SK-N-SH treated with all-trans-retinoic acid at 6 μM for 48 hours (cell line): ENCODE measurements around the gene PTPRD.

ENCODE experiments used
- ATAC-seq: fragments of 200-7000 bp; cut with Tn5 transposase; 3 replicates; pipeline ENCODE4 v1.9.1; 2020; ENCODE audit warnings: mild to moderate bottlenecking, moderate library complexity
- ARNTL ChIP-seq: fragments of 450-650 bp; formaldehyde crosslinking; IDR thresholded peaks from 2 replicates; pipeline ENCODE4 v1.5.0; 2020; ENCODE audit warnings: low read depth, mild to moderate bottlenecking, moderate library complexity, borderline replicate concordance
- BACH2 ChIP-seq: fragments of 250-450 bp; sonication (Bioruptor Pico); IDR thresholded peaks from 2 replicates; pipeline ENCODE4 v1.9.0; 2021; ENCODE audit warnings: mild to moderate bottlenecking, borderline replicate concordance
- CSDC2 ChIP-seq: fragments of 250-450 bp; sonication (Bioruptor Pico); IDR thresholded peaks from 2 replicates; pipeline ENCODE4 v1.5.0; 2020; ENCODE audit warnings: mild to moderate bottlenecking, moderate library complexity
- ESRRG ChIP-seq: fragments of 250-450 bp; sonication (Bioruptor Pico); IDR thresholded peaks from 2 replicates; pipeline ENCODE4 v1.6.1; 2021; ENCODE audit warnings: mild to moderate bottlenecking
- ISL1 ChIP-seq: fragments of 250-450 bp; sonication (Bioruptor Pico); IDR thresholded peaks from 2 replicates; pipeline ENCODE4 v2.1.2; 2022; ENCODE audit warnings: mild to moderate bottlenecking, moderate library complexity
- OSR1 ChIP-seq: fragments of 250-450 bp; sonication (Bioruptor Pico); IDR thresholded peaks from 2 replicates; pipeline ENCODE4 v1.8.0; 2022; ENCODE audit warnings: moderate library complexity, mild to moderate bottlenecking, inconsistent platforms
- PPARA ChIP-seq: fragments of 250-450 bp; sonication (Bioruptor Pico); IDR thresholded peaks from 2 replicates; pipeline ENCODE4 v1.5.0; 2020; ENCODE audit warnings: mild to moderate bottlenecking, borderline replicate concordance
- RARB ChIP-seq: fragments of 250-450 bp; sonication (Bioruptor Pico); IDR thresholded peaks from 2 replicates; pipeline ENCODE4 v1.8.0; 2021; ENCODE audit warnings: mild to moderate bottlenecking, moderate library complexity
- SNAI2 ChIP-seq: fragments of 250-450 bp; sonication (Bioruptor Pico); IDR thresholded peaks from 2 replicates; pipeline ENCODE4 v1.5.0; 2020; ENCODE audit warnings: mild to moderate bottlenecking, moderate library complexity
- TCF4 ChIP-seq: fragments of 250-450 bp; sonication (Bioruptor Pico); IDR thresholded peaks from 2 replicates; pipeline ENCODE4 v1.8.0; 2021; ENCODE audit warnings: mild to moderate bottlenecking, moderate library complexity, borderline replicate concordance
- TOX ChIP-seq: fragments of 250-450 bp; sonication (Bioruptor Pico); IDR thresholded peaks from 2 replicates; pipeline ENCODE4 v1.8.0; 2021; ENCODE audit warnings: mild to moderate bottlenecking, moderate library complexity, borderline replicate concordance
- ZC3H10 ChIP-seq: fragments of 250-450 bp; sonication (Bioruptor Pico); IDR thresholded peaks from 2 replicates; pipeline ENCODE4 v1.5.1; 2021; ENCODE audit warnings: mild to moderate bottlenecking, moderate library complexity
- ZFP3 ChIP-seq: fragments of 250-450 bp; sonication (Bioruptor Pico); IDR thresholded peaks from 2 replicates; pipeline ENCODE4 v1.5.0; 2020; ENCODE audit warnings: mild to moderate bottlenecking, moderate library complexity
- ZFP30 ChIP-seq: fragments of 450-650 bp; formaldehyde crosslinking; IDR thresholded peaks from 2 replicates; pipeline ENCODE4 v1.5.0; 2022; ENCODE audit warnings: mild to moderate bottlenecking, moderate library complexity
- ZNF70 ChIP-seq: fragments of 450-650 bp; formaldehyde crosslinking; IDR thresholded peaks from 2 replicates; pipeline ENCODE4 v1.5.0; 2020; ENCODE audit warnings: mild to moderate bottlenecking, moderate library complexity
- ZNF8 ChIP-seq: fragments of 450-650 bp; formaldehyde crosslinking; IDR thresholded peaks from 2 replicates; pipeline ENCODE4 v1.5.0; 2020; ENCODE audit warnings: mild to moderate bottlenecking, moderate library complexity
- TF ChIP-seq, protein P1 (sequence below): fragments of 250-450 bp; sonication (Bioruptor Pico); IDR thresholded peaks from 2 replicates; pipeline ENCODE4 v1.5.1; 2020; ENCODE audit warnings: low read depth, mild to moderate bottlenecking, moderate library complexity
- TF ChIP-seq, protein P2 (sequence below): fragments of 250-450 bp; sonication (Bioruptor Pico); IDR thresholded peaks from 2 replicates; pipeline ENCODE4 v1.8.0; 2021; ENCODE audit warnings: low read depth, mild to moderate bottlenecking, moderate library complexity, borderline replicate concordance
- TF ChIP-seq, protein P3 (sequence below): fragments of 250-450 bp; sonication (Bioruptor Pico); IDR thresholded peaks from 2 replicates; pipeline ENCODE4 v1.5.0; 2020; ENCODE audit warnings: mild to moderate bottlenecking, moderate library complexity
- TF ChIP-seq, protein P4 (sequence below): fragments of 250-450 bp; sonication (Bioruptor Pico); IDR thresholded peaks from 2 replicates; pipeline ENCODE4 v1.5.1; 2021; ENCODE audit warnings: mild to moderate bottlenecking, moderate library complexity
- TF ChIP-seq, protein P5 (sequence below): fragments of 250-450 bp; sonication (Bioruptor Pico); IDR thresholded peaks from 2 replicates; pipeline ENCODE4 v1.8.0; 2020; ENCODE audit warnings: mild to moderate bottlenecking, moderate library complexity, borderline replicate concordance

PTPRD gene

DNA sequence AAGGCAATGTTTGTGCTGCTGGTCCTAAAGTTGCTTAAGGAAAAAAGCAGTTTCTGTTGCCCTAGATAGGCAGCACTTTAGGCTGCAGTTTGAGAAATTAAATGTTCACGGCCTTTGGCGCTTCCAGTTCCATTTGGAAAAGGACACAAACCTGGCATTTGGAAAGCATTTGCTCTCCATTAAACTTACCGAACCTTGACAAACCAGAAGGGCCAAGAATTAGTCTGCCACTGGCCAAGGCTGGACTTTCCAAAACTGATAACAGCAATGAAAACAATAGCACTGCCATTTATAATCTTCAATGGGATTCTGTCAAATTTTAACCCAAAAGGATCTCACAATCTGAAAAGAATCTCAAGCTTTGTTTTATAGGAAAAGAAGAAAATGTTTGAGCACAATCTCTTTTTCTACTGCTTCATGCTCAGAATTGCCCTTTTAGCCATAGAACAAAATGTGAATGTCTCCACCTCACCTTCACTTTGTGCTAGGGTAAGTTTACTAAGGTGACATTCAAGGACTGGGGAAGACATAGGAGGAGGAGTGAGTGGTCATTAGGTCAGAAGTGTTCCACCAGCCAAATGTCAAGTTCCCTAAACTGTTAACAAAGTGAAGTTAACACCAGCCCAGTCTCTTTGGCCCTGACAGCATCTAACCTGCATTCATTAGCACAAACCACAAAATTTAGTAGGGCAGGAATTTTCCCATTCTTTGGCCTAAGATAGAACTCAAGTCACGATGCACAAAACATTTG is 2229.8 kb downstream of the PTPRD start:
- TF ChIP-seq ARNTL (CRISPR knock-in tag) (no peak), BACH2 (CRISPR knock-in tag) (no peak), ZNF8 (CRISPR knock-in tag) (no peak), ZC3H10 (CRISPR knock-in tag) (no peak), CSDC2 (CRISPR knock-in tag) (no peak)
- TF ChIP-seq, protein P1, sequence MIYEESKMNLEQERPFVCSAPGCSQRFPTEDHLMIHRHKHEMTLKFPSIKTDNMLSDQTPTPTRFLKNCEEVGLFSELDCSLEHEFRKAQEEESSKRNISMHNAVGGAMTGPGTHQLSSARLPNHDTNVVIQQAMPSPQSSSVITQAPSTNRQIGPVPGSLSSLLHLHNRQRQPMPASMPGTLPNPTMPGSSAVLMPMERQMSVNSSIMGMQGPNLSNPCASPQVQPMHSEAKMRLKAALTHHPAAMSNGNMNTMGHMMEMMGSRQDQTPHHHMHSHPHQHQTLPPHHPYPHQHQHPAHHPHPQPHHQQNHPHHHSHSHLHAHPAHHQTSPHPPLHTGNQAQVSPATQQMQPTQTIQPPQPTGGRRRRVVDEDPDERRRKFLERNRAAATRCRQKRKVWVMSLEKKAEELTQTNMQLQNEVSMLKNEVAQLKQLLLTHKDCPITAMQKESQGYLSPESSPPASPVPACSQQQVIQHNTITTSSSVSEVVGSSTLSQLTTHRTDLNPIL: no peak
- TF ChIP-seq, protein P2, sequence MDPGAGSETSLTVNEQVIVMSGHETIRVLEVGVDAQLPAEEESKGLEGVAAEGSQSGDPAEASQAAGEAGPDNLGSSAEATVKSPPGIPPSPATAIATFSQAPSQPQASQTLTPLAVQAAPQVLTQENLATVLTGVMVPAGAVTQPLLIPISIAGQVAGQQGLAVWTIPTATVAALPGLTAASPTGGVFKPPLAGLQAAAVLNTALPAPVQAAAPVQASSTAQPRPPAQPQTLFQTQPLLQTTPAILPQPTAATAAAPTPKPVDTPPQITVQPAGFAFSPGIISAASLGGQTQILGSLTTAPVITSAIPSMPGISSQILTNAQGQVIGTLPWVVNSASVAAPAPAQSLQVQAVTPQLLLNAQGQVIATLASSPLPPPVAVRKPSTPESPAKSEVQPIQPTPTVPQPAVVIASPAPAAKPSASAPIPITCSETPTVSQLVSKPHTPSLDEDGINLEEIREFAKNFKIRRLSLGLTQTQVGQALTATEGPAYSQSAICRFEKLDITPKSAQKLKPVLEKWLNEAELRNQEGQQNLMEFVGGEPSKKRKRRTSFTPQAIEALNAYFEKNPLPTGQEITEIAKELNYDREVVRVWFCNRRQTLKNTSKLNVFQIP (CRISPR knock-in tag): no peak
- ATAC-seq: no peak

DNA sequence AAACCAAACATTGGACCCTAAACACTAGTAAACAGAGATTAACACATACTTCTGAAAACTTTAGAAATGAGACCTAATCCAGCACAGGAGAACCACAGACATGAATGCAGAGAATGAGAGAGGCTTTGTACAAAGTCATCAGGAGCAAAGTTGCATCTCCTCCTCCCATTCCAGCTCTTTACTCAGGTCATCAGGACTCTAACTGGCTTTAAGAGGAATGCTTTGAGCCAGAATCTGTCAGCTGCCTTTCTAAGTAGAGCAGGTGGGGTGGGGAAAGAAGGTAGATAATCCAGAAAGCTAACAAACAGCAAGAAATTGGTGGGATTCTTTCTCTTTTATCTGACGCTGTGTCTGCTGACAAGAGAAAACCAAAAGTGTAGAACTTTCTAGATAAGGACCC is 2230.5 kb downstream of the PTPRD start:
- ATAC-seq: no peak
- TF ChIP-seq ZFP30 (CRISPR knock-in tag) (no peak), TCF4 (CRISPR knock-in tag) (no peak), ZFP3 (no peak), TOX (CRISPR knock-in tag) (no peak), BACH2 (CRISPR knock-in tag) (no peak), ZNF70 (CRISPR knock-in tag) (no peak), SNAI2 (CRISPR knock-in tag) (no peak), CSDC2 (CRISPR knock-in tag) (no peak), ESRRG (CRISPR knock-in tag) (no peak), ZNF8 (CRISPR knock-in tag) (no peak), OSR1 (CRISPR knock-in tag) (no peak), ZC3H10 (CRISPR knock-in tag) (no peak), ISL1 (CRISPR knock-in tag) (no peak), RARB (CRISPR knock-in tag) (no peak), ARNTL (CRISPR knock-in tag) (no peak)
- TF ChIP-seq, protein P1: no peak
- TF ChIP-seq, protein P3, sequence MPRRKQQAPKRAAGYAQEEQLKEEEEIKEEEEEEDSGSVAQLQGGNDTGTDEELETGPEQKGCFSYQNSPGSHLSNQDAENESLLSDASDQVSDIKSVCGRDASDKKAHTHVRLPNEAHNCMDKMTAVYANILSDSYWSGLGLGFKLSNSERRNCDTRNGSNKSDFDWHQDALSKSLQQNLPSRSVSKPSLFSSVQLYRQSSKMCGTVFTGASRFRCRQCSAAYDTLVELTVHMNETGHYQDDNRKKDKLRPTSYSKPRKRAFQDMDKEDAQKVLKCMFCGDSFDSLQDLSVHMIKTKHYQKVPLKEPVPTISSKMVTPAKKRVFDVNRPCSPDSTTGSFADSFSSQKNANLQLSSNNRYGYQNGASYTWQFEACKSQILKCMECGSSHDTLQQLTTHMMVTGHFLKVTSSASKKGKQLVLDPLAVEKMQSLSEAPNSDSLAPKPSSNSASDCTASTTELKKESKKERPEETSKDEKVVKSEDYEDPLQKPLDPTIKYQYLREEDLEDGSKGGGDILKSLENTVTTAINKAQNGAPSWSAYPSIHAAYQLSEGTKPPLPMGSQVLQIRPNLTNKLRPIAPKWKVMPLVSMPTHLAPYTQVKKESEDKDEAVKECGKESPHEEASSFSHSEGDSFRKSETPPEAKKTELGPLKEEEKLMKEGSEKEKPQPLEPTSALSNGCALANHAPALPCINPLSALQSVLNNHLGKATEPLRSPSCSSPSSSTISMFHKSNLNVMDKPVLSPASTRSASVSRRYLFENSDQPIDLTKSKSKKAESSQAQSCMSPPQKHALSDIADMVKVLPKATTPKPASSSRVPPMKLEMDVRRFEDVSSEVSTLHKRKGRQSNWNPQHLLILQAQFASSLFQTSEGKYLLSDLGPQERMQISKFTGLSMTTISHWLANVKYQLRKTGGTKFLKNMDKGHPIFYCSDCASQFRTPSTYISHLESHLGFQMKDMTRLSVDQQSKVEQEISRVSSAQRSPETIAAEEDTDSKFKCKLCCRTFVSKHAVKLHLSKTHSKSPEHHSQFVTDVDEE (CRISPR knock-in tag): no peak
- TF ChIP-seq, all 23 proteins: peak for 0

DNA sequence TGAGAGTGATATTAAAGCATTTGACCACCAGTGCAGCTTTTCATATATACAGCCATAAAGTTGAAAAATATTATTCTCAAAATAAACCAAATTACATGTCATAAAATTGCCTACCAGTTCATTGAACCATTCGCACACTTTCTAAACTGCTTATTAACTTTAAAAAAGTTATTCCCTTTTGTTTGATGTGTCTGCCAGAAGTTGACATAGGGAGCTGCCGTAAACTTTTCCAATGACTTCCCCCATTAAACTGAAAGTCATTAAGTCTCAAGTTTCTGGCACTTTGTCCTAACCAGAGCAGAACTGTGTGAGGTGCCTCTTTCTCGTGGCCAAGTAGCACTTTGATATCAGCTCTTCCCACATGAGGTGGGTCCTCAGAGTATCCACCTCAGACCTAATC is 2231.2 kb downstream of the PTPRD start:
- ATAC-seq: no peak
- TF ChIP-seq ESRRG (CRISPR knock-in tag) (no peak), ZC3H10 (CRISPR knock-in tag) (no peak), ZFP3 (no peak), SNAI2 (CRISPR knock-in tag) (no peak), PPARA (no peak), OSR1 (CRISPR knock-in tag) (no peak), ARNTL (CRISPR knock-in tag) (no peak), RARB (CRISPR knock-in tag) (no peak)
- TF ChIP-seq, protein P4, sequence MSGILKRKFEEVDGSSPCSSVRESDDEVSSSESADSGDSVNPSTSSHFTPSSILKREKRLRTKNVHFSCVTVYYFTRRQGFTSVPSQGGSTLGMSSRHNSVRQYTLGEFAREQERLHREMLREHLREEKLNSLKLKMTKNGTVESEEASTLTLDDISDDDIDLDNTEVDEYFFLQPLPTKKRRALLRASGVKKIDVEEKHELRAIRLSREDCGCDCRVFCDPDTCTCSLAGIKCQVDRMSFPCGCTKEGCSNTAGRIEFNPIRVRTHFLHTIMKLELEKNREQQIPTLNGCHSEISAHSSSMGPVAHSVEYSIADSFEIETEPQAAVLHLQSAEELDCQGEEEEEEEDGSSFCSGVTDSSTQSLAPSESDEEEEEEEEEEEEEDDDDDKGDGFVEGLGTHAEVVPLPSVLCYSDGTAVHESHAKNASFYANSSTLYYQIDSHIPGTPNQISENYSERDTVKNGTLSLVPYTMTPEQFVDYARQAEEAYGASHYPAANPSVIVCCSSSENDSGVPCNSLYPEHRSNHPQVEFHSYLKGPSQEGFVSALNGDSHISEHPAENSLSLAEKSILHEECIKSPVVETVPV (CRISPR knock-in tag): no peak
- TF ChIP-seq, protein P3 (CRISPR knock-in tag): no peak
- TF ChIP-seq, protein P2 (CRISPR knock-in tag): no peak
- TF ChIP-seq, protein P5, sequence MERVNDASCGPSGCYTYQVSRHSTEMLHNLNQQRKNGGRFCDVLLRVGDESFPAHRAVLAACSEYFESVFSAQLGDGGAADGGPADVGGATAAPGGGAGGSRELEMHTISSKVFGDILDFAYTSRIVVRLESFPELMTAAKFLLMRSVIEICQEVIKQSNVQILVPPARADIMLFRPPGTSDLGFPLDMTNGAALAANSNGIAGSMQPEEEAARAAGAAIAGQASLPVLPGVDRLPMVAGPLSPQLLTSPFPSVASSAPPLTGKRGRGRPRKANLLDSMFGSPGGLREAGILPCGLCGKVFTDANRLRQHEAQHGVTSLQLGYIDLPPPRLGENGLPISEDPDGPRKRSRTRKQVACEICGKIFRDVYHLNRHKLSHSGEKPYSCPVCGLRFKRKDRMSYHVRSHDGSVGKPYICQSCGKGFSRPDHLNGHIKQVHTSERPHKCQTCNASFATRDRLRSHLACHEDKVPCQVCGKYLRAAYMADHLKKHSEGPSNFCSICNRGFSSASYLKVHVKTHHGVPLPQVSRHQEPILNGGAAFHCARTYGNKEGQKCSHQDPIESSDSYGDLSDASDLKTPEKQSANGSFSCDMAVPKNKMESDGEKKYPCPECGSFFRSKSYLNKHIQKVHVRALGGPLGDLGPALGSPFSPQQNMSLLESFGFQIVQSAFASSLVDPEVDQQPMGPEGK (CRISPR knock-in tag): no peak
